CD14-positive monocyte (primary cell): ENCODE measurements around the gene ADAT1. TPM values are rescaled to one million over a fixed set of nuclear protein-coding genes. Genes with fewer than 3 reads are reported as not detected.

Experiments
- DNase-seq, 3 donors: peaks; one replicate each; pipeline ENCODE4 v3.0.0-alpha.2; 2011 to 2022
- H2AFZ ChIP-seq: 2 replicates; pipeline ENCODE4 v1.6.0; 2012; ENCODE audit warnings: mild to moderate bottlenecking, low read depth, low read length, inconsistent platforms; ENCODE audit not compliant: insufficient read depth, poor library complexity, severe bottlenecking
- H3K27ac ChIP-seq, 2 donors: 1 replicate in 1 of 2; 2 replicates in 1 of 2; pipeline ENCODE4 v1.5.1; 2012 to 2013; ENCODE audit warnings: low read length in 2 of 2, control low read depth in 1 of 2, inconsistent platforms in 1 of 2, low read depth in 1 of 2, mild to moderate bottlenecking in 1 of 2
- H3K27me3 ChIP-seq, 2 donors: one replicate each; pipeline versions ENCODE4 v1.6.0 to v1.6.1; 2011 to 2013; ENCODE audit warnings: low read length in 2 of 2; ENCODE audit not compliant: control insufficient read depth in 2 of 2, insufficient read depth in 2 of 2
- H3K36me3 ChIP-seq, 2 donors: replicated peaks in 1 of 2; 1 replicate in 1 of 2; 2 replicates in 1 of 2; pipeline versions ENCODE4 v1.5.1 to v1.6.1; 2012 to 2013; ENCODE audit warnings: low read length in 2 of 2, control low read depth in 1 of 2, inconsistent platforms in 1 of 2, mild to moderate bottlenecking in 1 of 2; ENCODE audit not compliant: insufficient read depth in 2 of 2, control insufficient read depth in 1 of 2
- H3K4me1 ChIP-seq, 2 donors: 1 replicate in 1 of 2; 2 replicates in 1 of 2; pipeline versions ENCODE4 v1.5.1 to v1.6.1; 2012 to 2013; ENCODE audit warnings: low read length in 2 of 2, control low read depth in 1 of 2, inconsistent platforms in 1 of 2, mild to moderate bottlenecking in 1 of 2, moderate library complexity in 1 of 2; ENCODE audit not compliant: insufficient read depth in 2 of 2, control insufficient read depth in 1 of 2
- H3K4me2 ChIP-seq: replicated peaks from 2 replicates; pipeline ENCODE3; 2012; ENCODE audit warnings: low read length, moderate library complexity, mild to moderate bottlenecking; ENCODE audit not compliant: poor library complexity, severe bottlenecking; ENCODE audit errors: extremely low read depth
- H3K4me3 ChIP-seq, 3 experiments: fragments of 200-600 bp in 1 of 3; sonication (generic) in 1 of 3; replicated peaks in 1 of 3; 1 replicate in 2 of 3; 2 replicates in 1 of 3; pipeline ENCODE4 v1.5.1; 2011 to 2013; ENCODE audit warnings: low read length in 3 of 3, mild to moderate bottlenecking in 3 of 3, control low read depth in 2 of 3, low read depth in 2 of 3, inconsistent platforms in 1 of 3, moderate library complexity in 1 of 3
- H3K79me2 ChIP-seq: 2 replicates; pipeline ENCODE4 v1.6.0; 2012; ENCODE audit warnings: mild to moderate bottlenecking, control low read depth, inconsistent platforms, low read length, moderate library complexity; ENCODE audit not compliant: insufficient read depth
- H3K9ac ChIP-seq: 2 replicates; pipeline ENCODE4 v1.6.0; 2017; ENCODE audit warnings: low read length, mild to moderate bottlenecking; ENCODE audit not compliant: insufficient read depth, poor library complexity, severe bottlenecking
- H3K9me3 ChIP-seq, 2 donors: replicated peaks in 1 of 2; 1 replicate in 1 of 2; 2 replicates in 1 of 2; pipeline versions ENCODE4 v1.5.1 to v1.6.1; 2012 to 2013; ENCODE audit warnings: low read length in 2 of 2, control low read depth in 1 of 2; ENCODE audit not compliant: control insufficient read depth in 1 of 2, insufficient read depth in 1 of 2
- H4K20me1 ChIP-seq: 2 replicates; pipeline ENCODE4 v1.6.0; 2012; ENCODE audit warnings: mild to moderate bottlenecking, low read length, control low read depth, moderate library complexity; ENCODE audit not compliant: insufficient read depth
- H3K27ac Mint-ChIP-seq, 7 donors: one replicate each; pipeline ENCODE4 v1.8.0; 2020; ENCODE audit warnings: mild to moderate bottlenecking in 7 of 7, mixed read lengths in 7 of 7, moderate library complexity in 6 of 7, inconsistent platforms in 2 of 7
- H3K27me3 Mint-ChIP-seq, 3 donors: one replicate each; pipeline ENCODE4 v1.8.0; 2021 to 2022; ENCODE audit warnings: low read depth in 3 of 3, mild to moderate bottlenecking in 3 of 3, mixed read lengths in 3 of 3, moderate library complexity in 3 of 3, inconsistent platforms in 1 of 3
- H3K36me3 Mint-ChIP-seq, 2 donors: one replicate each; pipeline ENCODE4 v1.8.0; 2020; ENCODE audit warnings: mixed read lengths in 2 of 2, inconsistent platforms in 1 of 2, mild to moderate bottlenecking in 1 of 2
- H3K4me1 Mint-ChIP-seq: one replicate; pipeline ENCODE4 v1.8.0; 2020; ENCODE audit warnings: mild to moderate bottlenecking, mixed read lengths
- H3K4me3 Mint-ChIP-seq, 2 donors: one replicate each; pipeline ENCODE4 v1.8.0; 2020; ENCODE audit warnings: mild to moderate bottlenecking in 2 of 2, mixed read lengths in 2 of 2, moderate library complexity in 1 of 2
- H3K9me3 Mint-ChIP-seq, 7 donors: one replicate each; pipeline ENCODE4 v1.8.0; 2020 to 2022; ENCODE audit warnings: mixed read lengths in 7 of 7, mild to moderate bottlenecking in 6 of 7, moderate library complexity in 6 of 7, inconsistent platforms in 2 of 7
- CTCF ChIP-seq: fragments of 200-600 bp; IDR thresholded peaks from one replicate; pipeline ENCODE4 v1.8.0; 2022; ENCODE audit warnings: antibody characterized with exemption, mild to moderate bottlenecking
- WGBS: methylation state at CpG from one replicate; pipeline ENCODE4 v1.1.5; 2013; ENCODE audit warnings: missing lambda C conversion rate; ENCODE audit not compliant: insufficient coverage; 5-methylcytosine and 5-hydroxymethylcytosine counted together
- intact Hi-C, 2 donors: fragments of 100-400 bp; cut with micrococcal nuclease; formaldehyde crosslinking; loops; one replicate each; pipeline versions ENCODE4 v1.15.0 to v1.15.1; 2023
- polyA plus RNA-seq, 3 donors: library from polyadenylated mRNA; depleted of rRNA in 1 of 3; unstranded in 2 of 3; stranded (reverse) in 1 of 3; fragments of 300-500 nt in 2 of 3; fragments of >200 nt in 1 of 3; fragmentation: Illumina TruSeq in 2 of 3; gene quantifications; 1 replicate in 2 of 3; 2 replicates in 1 of 3; pipeline ENCODE4 v1.2.3, GENCODE V29; 2012 to 2021

Gene ADAT1
- polyA plus RNA-seq, 3 donors = 16.8 to 18.9 (median 17.8) TPM

DNA sequence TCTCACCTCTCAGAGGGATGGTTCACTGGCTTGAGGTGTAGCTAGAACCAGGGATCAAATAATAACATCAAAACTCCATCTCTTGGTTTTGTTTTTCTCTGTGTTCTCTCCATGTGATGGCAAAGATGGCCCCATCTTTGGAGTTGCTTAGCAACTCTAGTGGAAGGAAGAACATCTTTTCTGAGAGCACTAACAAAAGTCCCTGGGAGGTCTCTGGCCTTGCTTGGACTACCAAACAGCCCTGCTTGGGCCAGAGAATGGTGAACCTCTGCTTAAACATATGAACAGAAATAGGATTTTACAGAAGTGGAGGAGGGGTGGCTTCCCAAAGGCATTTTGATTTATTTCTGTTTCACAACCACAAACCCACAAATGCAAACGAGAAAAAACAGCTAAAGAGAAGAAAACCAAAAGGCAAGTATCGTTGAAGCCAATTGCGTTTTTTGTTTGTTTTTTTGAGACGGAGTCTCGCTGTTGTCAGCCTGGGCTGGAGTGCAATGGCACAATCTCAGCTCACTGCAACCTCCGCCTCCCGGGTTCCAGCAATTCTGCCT, 43.7 kb downstream of the ADAT1 start:
- H3K4me3 ChIP-seq = no peak overlapping the region
- intact Hi-C loops = no loop called here
- peak overlapping the region in 1 of 7 donors; percentile 9 for H3K27ac Mint-ChIP-seq
- H3K27me3 Mint-ChIP-seq = no peaks in the 10 kb centered on the region
- no peak overlapping the region for H3K27ac ChIP-seq
- H3K9me3 Mint-ChIP-seq = no peaks in the 10 kb centered on the region
- no peaks in the 10 kb centered on the region for H3K27me3 ChIP-seq
- 20% methylated on average over 5 of the region's 7 CpGs for WGBS
- H3K4me3 Mint-ChIP-seq = no peak overlapping the region
- no peaks in the 10 kb centered on the region for H3K79me2 ChIP-seq
- H3K4me2 ChIP-seq = no peak overlapping the region
- DNase-seq = no peak
- no peaks in the 10 kb centered on the region for H3K4me1 ChIP-seq
- peaks cover 49 to 62% of the 10 kb centered on the region in 2 donors for H3K36me3 Mint-ChIP-seq
- no peak for TF ChIP-seq CTCF
- peaks cover 24% of the 10 kb centered on the region for H4K20me1 ChIP-seq
- no peak overlapping the region for H3K9ac ChIP-seq
- H3K9me3 ChIP-seq = no peaks in the 10 kb centered on the region
- peaks cover 5% of the 10 kb centered on the region for H3K4me1 Mint-ChIP-seq
- H2AFZ ChIP-seq = no peak overlapping the region
- peaks cover 49 to 67% of the 10 kb centered on the region in 2 donors for H3K36me3 ChIP-seq

DNA sequence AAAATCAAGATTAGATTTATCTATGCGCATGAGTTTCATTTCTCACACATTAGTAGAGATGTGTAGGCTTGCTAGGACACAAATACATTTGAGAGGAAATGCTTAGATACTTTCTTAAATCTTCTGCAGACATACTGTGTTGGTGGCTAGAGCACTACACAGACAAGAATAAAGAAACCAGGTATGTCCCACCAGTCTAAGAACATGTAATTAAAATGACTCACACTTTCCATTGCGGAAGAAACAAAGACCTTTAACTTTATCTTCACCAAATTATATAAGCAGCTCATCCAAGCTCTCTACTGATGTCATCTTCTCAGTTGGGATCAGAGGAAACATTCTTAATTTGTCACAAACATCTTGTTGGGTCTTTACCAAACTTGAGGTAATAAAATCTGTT, 44.4 kb downstream of the ADAT1 start:
- Histone ChIP-seq H3K79me2 (peaks cover 3% of the 10 kb centered on the region), H3K9me3 (no peaks in the 10 kb centered on the region), H4K20me1 (peaks cover 30% of the 10 kb centered on the region), H3K4me2 (no peak overlapping the region), H3K9ac (no peak overlapping the region), H3K27ac (no peak overlapping the region), H3K4me3 (no peak overlapping the region), H3K27me3 (no peaks in the 10 kb centered on the region), H3K36me3 (peaks cover 56 to 73% of the 10 kb centered on the region in 2 donors), H2AFZ (no peak overlapping the region), H3K4me1 (no peaks in the 10 kb centered on the region)
- no CpG with 5 or more reads among the region's 2 CpGs for WGBS
- H3K4me3 Mint-ChIP-seq = no peak overlapping the region
- H3K27ac Mint-ChIP-seq = peak overlapping the region in 1 of 7 donors; percentile 41
- no peaks in the 10 kb centered on the region for H3K9me3 Mint-ChIP-seq
- TF ChIP-seq CTCF = no peak
- intact Hi-C loops = no loop called here
- DNase-seq = no peak
- peaks cover 3% of the 10 kb centered on the region for H3K4me1 Mint-ChIP-seq
- peaks cover 54 to 66% of the 10 kb centered on the region in 2 donors for H3K36me3 Mint-ChIP-seq
- H3K27me3 Mint-ChIP-seq = no peaks in the 10 kb centered on the region
